Peyer's patch (tissue), 4 donors: ENCODE measurements around the gene RINL.

Experiments
- POLR2A ChIP-seq, 2 donors: fragments of 450-650 bp; IDR thresholded peaks; one replicate each; pipeline ENCODE4 v1.5.1; 2017; ENCODE audit warnings: antibody characterized with exemption in 2 of 2, mild to moderate bottlenecking in 2 of 2, moderate library complexity in 2 of 2
- TF ChIP-seq, protein P1 (sequence below), 6 experiments: fragments of 450-650 bp in 4 of 6; fragments of 200-600 bp in 2 of 6; sonication (generic) in 1 of 6; IDR thresholded peaks; one replicate each; pipeline ENCODE4 v1.5.1; 2017 to 2019; ENCODE audit warnings: antibody characterized with exemption in 6 of 6, mild to moderate bottlenecking in 3 of 6, moderate library complexity in 1 of 6

DNA sequence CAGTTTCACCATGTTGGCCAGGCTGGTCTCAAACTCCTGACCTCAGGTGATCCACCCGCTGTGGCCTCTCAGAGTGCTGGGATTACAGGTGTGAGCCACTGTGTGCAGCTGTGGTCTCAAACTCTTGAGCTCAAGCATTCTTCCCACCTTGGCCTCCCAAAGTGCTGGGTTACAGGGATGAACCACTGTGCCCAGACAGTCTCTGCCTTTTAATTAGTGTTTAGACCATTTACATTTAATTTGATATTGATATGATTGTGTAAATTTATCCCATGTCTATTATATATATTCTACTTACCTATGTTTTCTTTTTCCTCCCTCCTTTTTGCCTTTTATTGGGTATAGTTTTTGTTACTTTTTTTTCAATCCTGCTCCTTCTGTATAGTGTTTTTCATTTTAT lies 23.6 kb upstream of the RINL start:
- TF ChIP-seq, protein P1, sequence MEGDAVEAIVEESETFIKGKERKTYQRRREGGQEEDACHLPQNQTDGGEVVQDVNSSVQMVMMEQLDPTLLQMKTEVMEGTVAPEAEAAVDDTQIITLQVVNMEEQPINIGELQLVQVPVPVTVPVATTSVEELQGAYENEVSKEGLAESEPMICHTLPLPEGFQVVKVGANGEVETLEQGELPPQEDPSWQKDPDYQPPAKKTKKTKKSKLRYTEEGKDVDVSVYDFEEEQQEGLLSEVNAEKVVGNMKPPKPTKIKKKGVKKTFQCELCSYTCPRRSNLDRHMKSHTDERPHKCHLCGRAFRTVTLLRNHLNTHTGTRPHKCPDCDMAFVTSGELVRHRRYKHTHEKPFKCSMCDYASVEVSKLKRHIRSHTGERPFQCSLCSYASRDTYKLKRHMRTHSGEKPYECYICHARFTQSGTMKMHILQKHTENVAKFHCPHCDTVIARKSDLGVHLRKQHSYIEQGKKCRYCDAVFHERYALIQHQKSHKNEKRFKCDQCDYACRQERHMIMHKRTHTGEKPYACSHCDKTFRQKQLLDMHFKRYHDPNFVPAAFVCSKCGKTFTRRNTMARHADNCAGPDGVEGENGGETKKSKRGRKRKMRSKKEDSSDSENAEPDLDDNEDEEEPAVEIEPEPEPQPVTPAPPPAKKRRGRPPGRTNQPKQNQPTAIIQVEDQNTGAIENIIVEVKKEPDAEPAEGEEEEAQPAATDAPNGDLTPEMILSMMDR (IDR thresholded peaks at IDR 0.05), result no peak
- no peak for TF ChIP-seq POLR2A (IDR thresholded peaks at IDR 0.05)
